H1 (cell line): ENCODE data around the gene CHSY1. TPM values are rescaled to one million over a fixed set of nuclear protein-coding genes. Genes with fewer than 3 reads are reported as not detected.

Experiments used
- CTCF ChIA-PET: fragments of 300-600 bp; sonication (Branson Sonifier 250); formaldehyde crosslinking; loops from one replicate; lab custom pipeline; 2021; ENCODE audit not compliant: partially characterized antibody; lab: Charles Lee
- POLR2A ChIA-PET: fragments of 300-600 bp; sonication (Branson Sonifier 250); formaldehyde crosslinking; loops from one replicate; lab custom pipeline; 2021; ENCODE audit warnings: inconsistent platforms; ENCODE audit not compliant: partially characterized antibody; lab: Charles Lee
- DNase-seq, 2 experiments: peaks; one replicate each; pipeline versions ENCODE4 v3.0.0 to v3.0.0-alpha.2; 2010 to 2022; ENCODE audit warnings: low spot score in 2 of 2, low read depth in 1 of 2, mixed read lengths in 1 of 2
- FAIRE-seq: peaks from 2 replicates; lab custom pipeline; 2011; peaks lifted over from hg19 to GRCh38; lab: Jason Lieb, UNC
- H2AFZ ChIP-seq: 2 replicates; pipeline ENCODE4 v1.8.1; 2012; ENCODE audit warnings: low read length, inconsistent platforms
- H2AK5ac ChIP-seq: 2 replicates; pipeline ENCODE4 v1.6.1; 2013; ENCODE audit warnings: low read depth, low read length
- H2BK120ac ChIP-seq: replicated peaks from 2 replicates; pipeline ENCODE3; 2013; ENCODE audit warnings: low read depth, low read length, inconsistent platforms
- H2BK12ac ChIP-seq: 2 replicates; pipeline ENCODE4 v1.6.1; 2013; ENCODE audit warnings: low read depth, low read length
- H2BK15ac ChIP-seq: 2 replicates; pipeline ENCODE4 v1.6.1; 2013; ENCODE audit warnings: low read length
- H2BK20ac ChIP-seq: 2 replicates; pipeline ENCODE4 v1.6.1; 2013; ENCODE audit warnings: low read length
- H2BK5ac ChIP-seq: 2 replicates; pipeline ENCODE4 v1.6.1; 2013; ENCODE audit warnings: low read depth, low read length
- H3K14ac ChIP-seq: 2 replicates; pipeline ENCODE4 v1.6.1; 2013; ENCODE audit warnings: inconsistent platforms; ENCODE audit not compliant: insufficient read length
- H3K18ac ChIP-seq: 2 replicates; pipeline ENCODE4 v1.6.1; 2013; ENCODE audit warnings: low read length; ENCODE audit errors: extremely low read depth
- H3K23ac ChIP-seq: 2 replicates; pipeline ENCODE4 v1.6.1; 2013; ENCODE audit warnings: inconsistent platforms; ENCODE audit not compliant: insufficient read length
- H3K23me2 ChIP-seq: 2 replicates; pipeline ENCODE4 v1.6.1; 2013; ENCODE audit warnings: low read depth, low read length
- H3K27ac ChIP-seq: 2 replicates; pipeline ENCODE4 v1.6.1; 2011; ENCODE audit warnings: low read depth, low read length, inconsistent platforms
- H3K27me3 ChIP-seq, 4 experiments: replicated peaks in 1 of 4; 1 replicate in 1 of 4; 2 replicates in 3 of 4; pipeline versions ENCODE4 v1.6.1 to v1.8.1; 2011 to 2013; ENCODE audit warnings: low read length in 3 of 4, mild to moderate bottlenecking in 3 of 4, inconsistent platforms in 2 of 4, mixed read lengths in 2 of 4, moderate library complexity in 1 of 4; ENCODE audit not compliant: control insufficient read depth in 3 of 4, insufficient read depth in 3 of 4; ENCODE audit errors: extremely low read depth in 1 of 4
- H3K36me3 ChIP-seq, 4 experiments: 2 replicates each; pipeline versions ENCODE4 v1.6.1 to v1.8.1; 2011 to 2013; ENCODE audit warnings: mild to moderate bottlenecking in 4 of 4, low read length in 3 of 4, moderate library complexity in 2 of 4, control low read depth in 1 of 4, inconsistent platforms in 1 of 4; ENCODE audit not compliant: insufficient read depth in 4 of 4, control insufficient read depth in 2 of 4
- H3K4ac ChIP-seq: replicated peaks from 2 replicates; pipeline ENCODE3; 2013; ENCODE audit warnings: low read length, low read depth, mixed read lengths, inconsistent platforms; ENCODE audit not compliant: insufficient read length
- H3K4me1 ChIP-seq, 4 experiments: replicated peaks in 1 of 4; 1 replicate in 1 of 4; 2 replicates in 3 of 4; pipeline versions ENCODE4 v1.6.1 to v1.8.1; 2011 to 2013; ENCODE audit warnings: low read length in 3 of 4, inconsistent platforms in 2 of 4, mixed read lengths in 1 of 4; ENCODE audit not compliant: insufficient read depth in 4 of 4, control insufficient read depth in 3 of 4
- H3K4me2 ChIP-seq, 2 experiments: 2 replicates each; pipeline versions ENCODE4 v1.6.1 to v1.8.1; 2011 to 2013; ENCODE audit warnings: low read depth in 2 of 2, low read length in 2 of 2, control low read depth in 1 of 2, inconsistent platforms in 1 of 2, mild to moderate bottlenecking in 1 of 2; ENCODE audit not compliant: insufficient read depth in 1 of 2
- H3K4me3 ChIP-seq, 4 experiments: fragments of 200-600, 300-600 bp in 1 of 4; sonication (generic), shearing (Covaris generic), sonication (Bioruptor Twin) in 1 of 4; 2 replicates each; pipeline versions ENCODE4 v1.5.1 to v1.8.1; 2011 to 2016; ENCODE audit warnings: low read length in 4 of 4, low read depth in 3 of 4, control low read depth in 2 of 4, inconsistent platforms in 2 of 4, mild to moderate bottlenecking in 2 of 4, mixed read lengths in 1 of 4, moderate library complexity in 1 of 4; ENCODE audit not compliant: insufficient read depth in 2 of 4; ENCODE audit errors: extremely low read depth in 1 of 4
- H3K56ac ChIP-seq: replicated peaks from 2 replicates; pipeline ENCODE3; 2013; ENCODE audit warnings: low read depth, mild to moderate bottlenecking, mixed read lengths, low read length, inconsistent platforms; ENCODE audit not compliant: insufficient read length
- H3K79me1 ChIP-seq: 2 replicates; pipeline ENCODE4 v1.6.1; 2013; ENCODE audit warnings: low read depth, low read length, control low read depth
- H3K79me2 ChIP-seq, 2 experiments: 2 replicates each; pipeline versions ENCODE4 v1.6.1 to v1.8.1; 2012 to 2013; ENCODE audit warnings: low read length in 2 of 2, mild to moderate bottlenecking in 2 of 2, inconsistent platforms in 1 of 2; ENCODE audit not compliant: insufficient read depth in 2 of 2, control insufficient read depth in 1 of 2
- H3K9ac ChIP-seq, 4 experiments: replicated peaks in 1 of 4; 1 replicate in 1 of 4; 2 replicates in 3 of 4; pipeline versions ENCODE4 v1.6.1 to v1.8.1; 2011 to 2013; ENCODE audit warnings: low read depth in 3 of 4, low read length in 3 of 4, control low read depth in 2 of 4, mild to moderate bottlenecking in 2 of 4, moderate library complexity in 2 of 4, inconsistent platforms in 1 of 4; ENCODE audit errors: extremely low read depth in 1 of 4
- H3K9me3 ChIP-seq, 2 experiments: 2 replicates each; pipeline versions ENCODE4 v1.6.1 to v1.8.1; 2012 to 2013; ENCODE audit warnings: mild to moderate bottlenecking in 2 of 2, moderate library complexity in 2 of 2, control low read depth in 1 of 2, inconsistent platforms in 1 of 2, low read depth in 1 of 2, low read length in 1 of 2, mixed read lengths in 1 of 2; ENCODE audit not compliant: insufficient read depth in 2 of 2
- H4K20me1 ChIP-seq, 2 experiments: replicated peaks in 1 of 2; 2 replicates each; pipeline versions ENCODE3 to v1.8.1; 2011 to 2013; ENCODE audit warnings: inconsistent platforms in 2 of 2, low read length in 2 of 2, mild to moderate bottlenecking in 1 of 2; ENCODE audit not compliant: insufficient read depth in 2 of 2, control insufficient read depth in 1 of 2
- H4K5ac ChIP-seq: 2 replicates; pipeline ENCODE4 v1.6.1; 2013; ENCODE audit warnings: low read length, low read depth, mixed read lengths, inconsistent platforms; ENCODE audit not compliant: insufficient read length
- H4K8ac ChIP-seq: 2 replicates; pipeline ENCODE4 v1.8.0; 2013; ENCODE audit warnings: mild to moderate bottlenecking, moderate library complexity, low read length, inconsistent platforms; ENCODE audit not compliant: insufficient read depth; ENCODE audit errors: extremely low read depth
- H4K91ac ChIP-seq: replicated peaks from 2 replicates; pipeline ENCODE3; 2013; ENCODE audit warnings: low read length, mixed read lengths, inconsistent platforms; ENCODE audit not compliant: insufficient read length
- CEBPB ChIP-seq: IDR thresholded peaks from 2 replicates; pipeline ENCODE4 v1.6.1; 2012; ENCODE audit warnings: low read depth, low read length
- MAFK ChIP-seq: IDR thresholded peaks from 2 replicates; pipeline ENCODE4 v1.6.1; 2012; ENCODE audit warnings: low read depth, mild to moderate bottlenecking, improper control_type of control experiment, low read length
- SP4 ChIP-seq: IDR thresholded peaks from 2 replicates; pipeline ENCODE4 v1.6.1; 2012; ENCODE audit warnings: low read length, inconsistent platforms
- SRF ChIP-seq: IDR thresholded peaks from 2 replicates; pipeline ENCODE4 v1.6.1; 2011; ENCODE audit warnings: mild to moderate bottlenecking, low read depth, low read length, moderate library complexity
- WGBS, 2 experiments: shearing (Covaris generic) in 1 of 2; methylation state at CpG; one replicate each; pipeline versions ENCODE4 v1.1.6 to v1.1.7; 2013 to 2015; ENCODE audit warnings: low lambda C conversion rate in 2 of 2, mixed read lengths in 2 of 2, inconsistent platforms in 1 of 2, low coverage in 1 of 2, missing lambda C conversion rate in 1 of 2; ENCODE audit not compliant: insufficient replicate concordance in 2 of 2, insufficient coverage in 1 of 2, insufficient read length in 1 of 2; ENCODE audit errors: extremely low coverage in 1 of 2, missing lambda C conversion rate in 1 of 2; 5-methylcytosine and 5-hydroxymethylcytosine counted together
- polyA plus RNA-seq, 7 experiments: library from polyadenylated mRNA; depleted of rRNA in 3 of 7; stranded (reverse) in 5 of 7; unstranded in 2 of 7; fragments of >200 nt in 5 of 7; fragments of 200-250 nt in 2 of 7; gene quantifications; 1 replicate in 5 of 7; 2 replicates in 1 of 7; 4 replicates in 1 of 7; pipeline versions ENCODE4 v1.2.1 to v1.2.3, GENCODE V29; 2011 to 2013; ENCODE audit warnings: missing spikeins in 2 of 7, mixed read lengths in 2 of 7
- total RNA-seq: library from RNA; stranded (reverse); fragmentation: NEBNext Ultra II Directional; extraction: Animal tissue kit (Norgen Biotek cat#: 25700); gene quantifications from 2 replicates; pipeline ENCODE4 v1.2.1, GENCODE V29; 2021

Gene CHSY1
- total and polyA plus RNA-seq, 2 of the 8 experiments (the other 6 are each of a cell fraction or from before 2014, with no cell fraction given) = 24.9 to 60.7 TPM

- Histone ChIP-seq H3K4ac (no peak overlapping the region), H4K8ac (no peak overlapping the region), H3K4me1 (peaks cover 0 to 23% (median 7%) of the 10 kb centered on the region in 4 experiments; a peak in 6 of 7 replicates), H3K4me3 (no peak overlapping the region), H4K91ac (no peak overlapping the region), H3K79me1 (peaks cover 12% of the 10 kb centered on the region), H3K27me3 (no peaks in the 10 kb centered on the region), H3K9ac (no peak overlapping the region), H2BK120ac (no peak overlapping the region), H3K79me2 (peaks cover 0 to 37% of the 10 kb centered on the region in 2 experiments; a peak in 3 of 4 replicates), H3K23me2 (no peaks in the 10 kb centered on the region), H4K5ac (no peak overlapping the region), H2BK12ac (no peak overlapping the region), H2AK5ac (no peak overlapping the region), H2BK15ac (no peak overlapping the region), H2AFZ (no peak overlapping the region), H3K23ac (no peak overlapping the region), H2BK5ac (no peak overlapping the region), H3K27ac (no peak overlapping the region), H3K9me3 (no peaks in the 10 kb centered on the region), H3K4me2 (no peak overlapping the region), H4K20me1 (peaks cover 4 to 9% of the 10 kb centered on the region in 2 experiments), H3K18ac (no peak overlapping the region), H3K56ac (no peak overlapping the region), H2BK20ac (no peak overlapping the region), H3K14ac (no peak overlapping the region), H3K36me3 (peaks cover 0 to 15% (median 10%) of the 10 kb centered on the region in 4 experiments; a peak in 4 of 8 replicates)
- WGBS, 2 experiments = 92% methylated on average over 5 of the region's 5 CpGs; no CpG with 5 or more reads in 1 of the 2 experiments
- POLR2A ChIA-PET = interaction anchor here (0.8 kb wide), 1 partner anchor 75 kb away, joined by 3 read pairs; the partner anchor contains the start of gene CHSY1
- no peak for DNase-seq
- TF ChIP-seq CEBPB = 0 out of 2 replicates have a peak, but pooled peaks have one; percentile 21
- no peak for TF ChIP-seq SP4
- no peak for TF ChIP-seq SRF
- TF ChIP-seq MAFK = no peak
- CTCF ChIA-PET = interaction anchor here (0.6 to 1.3 kb wide), 4 partner anchors 41 to 168 kb away, joined by 3 to 4 read pairs (median 3); no protein-coding TSS in a partner anchor
- no peak for FAIRE-seq
These were observed 75.2 kb downstream of the CHSY1 start for GRCh38 chr15:101176625-101177024.
